Duodenal mucosa (tissue), 2 donors: Measurements from ENCODE around the gene JAK2.

ENCODE experiments used
- H3K27ac ChIP-seq: one replicate; pipeline ENCODE4 v1.7.0; 2013; ENCODE audit warnings: low read depth, low read length
- H3K27me3 ChIP-seq, 2 donors: one replicate each; pipeline ENCODE4 v1.7.0; 2013; ENCODE audit warnings: low read length in 2 of 2, control low read depth in 1 of 2; ENCODE audit not compliant: insufficient read depth in 2 of 2, control insufficient read depth in 1 of 2
- H3K36me3 ChIP-seq, 2 donors: one replicate each; pipeline ENCODE4 v1.7.0; 2013; ENCODE audit warnings: low read length in 2 of 2, control low read depth in 1 of 2; ENCODE audit not compliant: insufficient read depth in 2 of 2, control insufficient read depth in 1 of 2
- H3K4me1 ChIP-seq, 2 donors: one replicate each; pipeline ENCODE4 v1.7.0; 2013; ENCODE audit warnings: low read length in 2 of 2, control low read depth in 1 of 2; ENCODE audit not compliant: insufficient read depth in 2 of 2, control insufficient read depth in 1 of 2
- H3K4me3 ChIP-seq, 2 donors: one replicate each; pipeline ENCODE4 v1.7.0; 2013; ENCODE audit warnings: low read length in 2 of 2, low read depth in 1 of 2
- H3K9ac ChIP-seq, 2 donors: one replicate each; pipeline ENCODE4 v1.7.0; 2013; ENCODE audit warnings: low read length in 2 of 2, low read depth in 1 of 2
- H3K9me3 ChIP-seq, 2 donors: one replicate each; pipeline ENCODE4 v1.7.0; 2013; ENCODE audit warnings: low read length in 2 of 2, control low read depth in 1 of 2; ENCODE audit not compliant: control insufficient read depth in 1 of 2

JAK2 gene

GRCh38 chr9:4979239-4979638 is 5.8 kb upstream of the JAK2 start:
- H3K27ac ChIP-seq = no peak overlapping the region
- H3K4me1 ChIP-seq = peaks cover 8 to 34% of the 10 kb centered on the region in 2 donors

DNA sequence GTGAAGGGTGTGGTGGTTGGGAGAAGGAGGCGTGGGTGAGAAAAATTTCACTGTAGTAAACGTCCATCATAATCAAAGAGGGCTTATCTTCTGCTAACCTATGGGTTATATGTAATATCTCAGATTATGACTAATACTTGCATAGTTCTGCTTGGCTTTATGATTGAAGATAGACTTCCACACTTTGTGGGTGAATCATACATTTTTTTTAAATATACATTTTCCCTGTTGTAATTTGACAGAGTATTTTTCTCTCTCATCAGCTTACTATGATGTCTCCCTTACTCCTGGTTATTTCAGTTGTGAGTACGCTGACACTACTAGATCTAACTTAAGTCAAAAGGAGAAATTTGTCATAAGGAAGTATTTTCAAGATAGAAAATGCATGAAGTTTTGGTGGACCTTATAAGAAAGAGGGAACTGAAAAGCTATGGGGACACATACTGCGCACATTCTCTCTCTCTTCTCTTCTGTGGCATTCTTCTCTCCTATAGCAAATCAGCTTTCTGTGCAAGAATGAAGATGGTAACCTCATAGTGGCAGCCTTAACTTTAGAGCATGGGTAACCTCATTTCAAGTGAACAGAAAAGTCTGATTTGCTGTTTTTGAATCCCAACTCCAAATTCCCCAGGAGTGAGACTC is 4.9 kb upstream of the JAK2 start:
- no peak overlapping the region for H3K9ac ChIP-seq
- no peak overlapping the region for H3K27ac ChIP-seq
- no peaks in the 10 kb centered on the region for H3K9me3 ChIP-seq

More at GRCh38 chr9:4979239-4979638, 5.8 kb upstream of the JAK2 start:
- H3K36me3 ChIP-seq = no peaks in the 10 kb centered on the region
- no peak overlapping the region for H3K4me3 ChIP-seq
- no peaks in the 10 kb centered on the region for H3K27me3 ChIP-seq
- H3K9me3 ChIP-seq = no peaks in the 10 kb centered on the region
- H3K9ac ChIP-seq = no peak overlapping the region

GRCh38 chr9:4982721-4983482 is 2.2 kb upstream of the JAK2 start:
- Histone ChIP-seq H3K27ac (no peak overlapping the region), H3K9me3 (no peaks in the 10 kb centered on the region), H3K9ac (no peak overlapping the region), H3K4me1 (peaks cover 18 to 45% of the 10 kb centered on the region in 2 donors), H3K4me3 (no peak overlapping the region), H3K27me3 (no peaks in the 10 kb centered on the region), H3K36me3 (no peaks in the 10 kb centered on the region)

More for the DNA sequence above, 4.9 kb upstream of the JAK2 start:
- H3K4me3 ChIP-seq = no peak overlapping the region
- no peaks in the 10 kb centered on the region for H3K27me3 ChIP-seq
- peaks cover 10 to 34% of the 10 kb centered on the region in 2 donors for H3K4me1 ChIP-seq
- H3K36me3 ChIP-seq = no peaks in the 10 kb centered on the region

- H3K4me3 ChIP-seq = peak overlapping the region; percentile 81 to 83
- H3K27me3 ChIP-seq = no peaks in the 10 kb centered on the region
- H3K9ac ChIP-seq = peak overlapping the region; percentile 84 to 88
- peak overlapping the region; percentile 96 for H3K27ac ChIP-seq
- H3K4me1 ChIP-seq = peaks cover 24 to 50% of the 10 kb centered on the region in 2 donors
- no peaks in the 10 kb centered on the region for H3K36me3 ChIP-seq
- no peaks in the 10 kb centered on the region for H3K9me3 ChIP-seq
Observed at GRCh38 chr9:4983601-4984165, 1.4 kb upstream of the JAK2 start.

GRCh38 chr9:4984171-4984620 is 876 bp upstream of the JAK2 start:
- H3K4me3 ChIP-seq = peak overlapping the region; percentile 81 to 83
- H3K9ac ChIP-seq = peak overlapping the region; percentile 84 to 88
- no peaks in the 10 kb centered on the region for H3K9me3 ChIP-seq
- peaks cover 30 to 52% of the 10 kb centered on the region in 2 donors for H3K4me1 ChIP-seq
- peak overlapping the region; percentile 96 for H3K27ac ChIP-seq
- H3K36me3 ChIP-seq = no peaks in the 10 kb centered on the region
- no peaks in the 10 kb centered on the region for H3K27me3 ChIP-seq

GRCh38 chr9:4985386-4986266 is 554 bp downstream of the JAK2 start:
- peak overlapping the region; percentile 84 to 88 for H3K9ac ChIP-seq
- peak overlapping the region; percentile 81 to 83 for H3K4me3 ChIP-seq
- no peaks in the 10 kb centered on the region for H3K9me3 ChIP-seq
- H3K27me3 ChIP-seq = no peaks in the 10 kb centered on the region
- peak overlapping the region; percentile 96 for H3K27ac ChIP-seq
- peaks cover 36 to 46% of the 10 kb centered on the region in 2 donors for H3K4me1 ChIP-seq
- no peaks in the 10 kb centered on the region for H3K36me3 ChIP-seq

DNA sequence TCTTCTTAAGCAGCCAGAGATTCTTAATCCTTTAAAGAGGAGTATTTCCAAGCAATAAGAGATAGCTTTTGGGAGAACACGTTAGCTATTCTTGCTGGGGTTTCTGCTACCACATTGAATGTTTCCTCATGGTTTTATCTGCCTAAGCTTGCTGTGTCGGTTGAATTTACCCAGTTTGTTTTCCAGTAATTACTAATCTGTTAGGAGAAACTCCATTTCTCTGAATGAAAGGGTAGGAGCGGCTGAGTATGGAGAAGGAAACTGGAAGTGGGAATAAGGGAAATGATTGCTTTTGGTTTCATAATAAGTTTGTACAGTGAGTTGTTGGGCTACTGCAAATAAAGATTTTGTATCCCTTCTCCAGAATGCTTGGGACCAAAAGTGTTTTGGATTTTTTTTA is 1.2 kb downstream of the JAK2 start:
- Histone ChIP-seq H3K27me3 (no peaks in the 10 kb centered on the region), H3K4me3 (peak overlapping the region; percentile 81 to 83), H3K4me1 (peaks cover 36 to 46% of the 10 kb centered on the region in 2 donors), H3K27ac (peak overlapping the region; percentile 96), H3K9me3 (no peaks in the 10 kb centered on the region), H3K9ac (peak overlapping the region; percentile 84 to 88), H3K36me3 (no peaks in the 10 kb centered on the region)

DNA sequence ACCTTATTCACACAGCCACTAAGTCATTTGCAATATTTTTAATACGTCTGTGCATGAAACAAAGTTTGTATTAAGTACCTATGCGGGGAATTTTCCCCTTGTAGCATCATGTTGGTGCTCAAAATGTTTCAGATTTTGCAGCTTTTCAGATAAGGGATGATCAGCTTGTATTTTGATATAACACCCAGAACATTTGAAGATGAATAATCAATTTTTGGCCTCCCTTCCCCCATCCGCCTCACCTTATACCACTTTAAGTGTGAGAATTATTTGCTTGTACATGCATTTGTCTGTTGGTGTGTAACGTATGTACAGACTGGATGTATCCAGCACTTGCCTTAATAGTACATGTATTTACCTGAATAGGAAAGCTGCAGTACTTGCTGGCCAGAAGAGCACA is 1.7 kb downstream of the JAK2 start:
- peak overlapping the region; percentile 81 to 83 for H3K4me3 ChIP-seq
- H3K9ac ChIP-seq = peak overlapping the region in 1 of 2 donors; percentile 88
- H3K27ac ChIP-seq = no peak overlapping the region
- H3K36me3 ChIP-seq = peaks cover under 1% of the 10 kb centered on the region in 2 donors
- peaks cover 0 to 1% of the 10 kb centered on the region in 2 donors for H3K9me3 ChIP-seq
- no peaks in the 10 kb centered on the region for H3K27me3 ChIP-seq
- peaks cover 36 to 46% of the 10 kb centered on the region in 2 donors for H3K4me1 ChIP-seq

DNA sequence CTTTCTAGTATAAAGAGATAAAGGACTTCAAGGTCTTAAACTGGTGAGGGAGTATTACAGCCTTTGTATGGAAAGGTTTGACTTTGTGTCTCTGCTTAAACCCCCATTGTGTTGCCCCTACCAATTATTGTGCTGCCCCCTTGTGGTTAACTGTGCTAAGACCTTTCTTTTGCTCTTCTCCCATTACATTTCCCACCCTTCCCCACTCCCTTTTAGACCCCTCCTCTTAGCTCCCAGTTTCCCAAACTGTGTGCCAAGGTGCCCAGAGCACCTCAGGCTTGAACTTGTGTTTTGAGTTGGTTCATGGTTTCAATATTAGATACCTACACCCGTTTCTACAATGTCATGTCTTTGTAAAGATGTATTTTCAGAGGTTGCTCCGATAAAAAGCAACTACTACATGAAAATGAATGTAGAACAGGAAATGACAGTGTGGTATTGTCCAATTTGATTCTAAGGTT is 2.9 kb downstream of the JAK2 start:
- H3K36me3 ChIP-seq = peaks cover 11 to 13% of the 10 kb centered on the region in 2 donors
- no peak overlapping the region for H3K27ac ChIP-seq
- H3K9ac ChIP-seq = peak overlapping the region in 1 of 2 donors; percentile 41
- peak overlapping the region; percentile 19 to 30 for H3K4me3 ChIP-seq
- peaks cover 6 to 13% of the 10 kb centered on the region in 2 donors for H3K9me3 ChIP-seq
- no peaks in the 10 kb centered on the region for H3K27me3 ChIP-seq
- peaks cover 36 to 38% of the 10 kb centered on the region in 2 donors for H3K4me1 ChIP-seq
